GM10266 (cell line): ENCODE data around the gene ANKH.

Experiments
- DNase-seq: peaks from one replicate; pipeline ENCODE4 v3.0.0; 2012; ENCODE audit errors: extremely low spot score
- CTCF ChIP-seq: IDR thresholded peaks from 2 replicates; pipeline ENCODE4 v1.5.1; 2012; ENCODE audit warnings: mild to moderate bottlenecking, low read depth; ENCODE audit not compliant: control insufficient read depth, insufficient read depth; ENCODE audit errors: missing control alignments

Gene ANKH

GRCh38 chr5:14914193-14914592, 42.6 kb upstream of the ANKH start:
- TF ChIP-seq CTCF, result no peak
- DNase-seq, result no peak

- no peak for DNase-seq
Observed at GRCh38 chr5:14913096-14913495, 41.5 kb upstream of the ANKH start.

GRCh38 chr5:14912206-14912605, 40.6 kb upstream of the ANKH start:
- TF ChIP-seq CTCF, result no peak
- no peak for DNase-seq

More at GRCh38 chr5:14913096-14913495, 41.5 kb upstream of the ANKH start:
- no peak for TF ChIP-seq CTCF

- DNase-seq, result no peak
- TF ChIP-seq CTCF, result no peak
Observed at GRCh38 chr5:14909369-14909768, 37.8 kb upstream of the ANKH start.

GRCh38 chr5:14908172-14908571, 36.6 kb upstream of the ANKH start:
- DNase-seq, result no peak
- no peak for TF ChIP-seq CTCF

- TF ChIP-seq CTCF, result no peak
- no peak for DNase-seq
Observed at GRCh38 chr5:14906628-14907027, 35.0 kb upstream of the ANKH start.

GRCh38 chr5:14902826-14903560, 31.4 kb upstream of the ANKH start:
- no peak for DNase-seq
- no peak for TF ChIP-seq CTCF
